ENCODE measurements around the gene ATP5IF1. TPM values are rescaled to one million over a fixed set of nuclear protein-coding genes. Genes with fewer than 3 reads are reported as not detected.

ATP5IF1 gene
- total RNA-seq, 2 donors from 2014 or later: 326 to 331 TPM

DNA sequence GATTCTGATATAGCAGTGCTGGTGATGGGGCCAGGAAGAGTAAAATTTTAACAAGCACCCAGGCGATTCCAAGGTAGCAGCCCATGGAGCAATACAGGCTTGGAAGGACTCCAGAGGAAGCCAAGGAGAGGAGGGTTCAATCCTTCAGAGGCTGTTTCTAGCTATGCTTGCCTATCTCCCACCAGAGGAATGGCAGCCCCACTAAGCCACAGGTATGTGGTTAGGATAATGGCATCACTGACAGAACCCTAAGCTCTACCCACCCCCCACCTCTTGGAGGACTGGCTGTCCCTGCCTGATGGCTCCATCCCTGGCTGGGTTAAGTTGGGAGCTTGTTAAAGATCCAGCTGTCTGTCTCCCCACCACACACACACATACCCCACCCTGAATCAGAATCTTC lies 40.1 kb upstream of the ATP5IF1 start:
- Histone ChIP-seq H3K9ac (ENCODE audit: low read depth in 2 of 2, low read length in 2 of 2) (no peak overlapping the region), H3K4me1 (no peaks in the 10 kb centered on the region)
- DNase-seq: no peak

DNA sequence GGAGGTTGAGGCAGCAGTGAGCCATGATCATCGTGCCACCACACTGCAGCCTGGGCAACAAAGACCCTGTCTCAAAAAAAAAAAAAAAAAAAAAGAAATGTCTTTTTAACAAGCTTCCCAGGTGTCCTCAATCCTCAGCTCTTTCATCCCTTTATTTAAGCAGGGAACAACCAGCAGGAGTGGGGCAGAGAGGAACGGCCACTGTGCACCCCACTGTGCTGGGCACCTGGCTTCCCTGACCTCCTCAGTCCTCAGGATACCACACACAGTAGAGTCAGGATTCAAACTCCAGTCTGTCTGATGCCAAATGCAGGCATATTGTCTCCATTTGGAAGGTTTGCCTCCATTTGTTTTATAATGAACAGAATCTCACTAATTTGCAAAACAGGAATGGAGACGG lies 39.6 kb upstream of the ATP5IF1 start:
- H3K9ac ChIP-seq (ENCODE audit: low read depth in 2 of 2, low read length in 2 of 2): no peak overlapping the region
- TF ChIP-seq CTCF (IDR thresholded peaks at IDR 0.05): no peak
- H3K9me3 ChIP-seq: no peaks in the 10 kb centered on the region
- intact Hi-C loops (cut with DNase I): no loop called here
- no peak for DNase-seq
- no peaks in the 10 kb centered on the region for H3K27me3 ChIP-seq
- H3K4me3 ChIP-seq: no peak overlapping the region
- peaks cover 8% of the 10 kb centered on the region for H3K36me3 ChIP-seq
- H3K4me1 ChIP-seq: no peaks in the 10 kb centered on the region
- H3K27ac ChIP-seq: no peak overlapping the region

More for the DNA sequence above, 40.1 kb upstream of the ATP5IF1 start:
- TF ChIP-seq CTCF (IDR thresholded peaks at IDR 0.05): no peak
- Histone ChIP-seq H3K36me3 (peaks cover 3% of the 10 kb centered on the region), H3K27me3 (no peaks in the 10 kb centered on the region), H3K27ac (no peak overlapping the region), H3K4me3 (no peak overlapping the region), H3K9me3 (no peaks in the 10 kb centered on the region)
- intact Hi-C loops (cut with DNase I): no loop called here

DNA sequence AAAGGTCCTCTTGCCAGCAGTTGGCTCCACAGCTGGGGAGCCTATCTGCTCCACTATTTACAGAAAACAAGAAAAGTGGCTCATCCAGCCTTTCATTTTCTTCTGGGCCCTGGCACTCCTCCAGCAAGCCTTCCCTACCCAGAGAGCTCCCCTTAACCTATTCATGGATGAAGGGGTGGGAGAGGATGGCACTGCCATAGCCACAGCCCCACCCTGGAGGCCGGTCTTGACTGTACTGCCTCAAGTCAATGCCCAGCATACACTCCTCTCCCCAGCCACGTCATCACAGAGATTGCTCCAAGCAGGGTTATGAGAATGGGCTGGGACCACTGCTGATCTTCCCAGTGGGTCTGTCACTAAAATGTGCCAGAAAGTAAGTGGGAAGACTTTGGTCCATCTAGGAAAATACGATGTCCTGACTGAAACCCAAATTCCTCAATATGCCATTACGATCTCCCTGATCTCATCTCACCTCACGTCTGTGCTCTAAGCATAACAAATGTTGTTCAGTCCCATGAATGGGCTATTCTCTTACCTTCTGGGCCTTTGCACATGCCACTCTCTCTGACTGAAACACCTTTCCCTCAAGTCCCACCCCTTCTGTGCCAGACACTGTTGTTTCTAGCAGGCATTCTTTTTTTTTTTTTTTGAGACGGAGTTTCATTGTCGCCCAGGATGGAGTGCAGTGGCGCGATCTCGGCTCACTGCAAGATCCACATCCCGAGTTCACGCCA lies 38.1 kb upstream of the ATP5IF1 start:
- no peak for DNase-seq
- Histone ChIP-seq H3K27me3 (no peaks in the 10 kb centered on the region), H3K4me1 (no peaks in the 10 kb centered on the region), H3K9me3 (no peaks in the 10 kb centered on the region), H3K36me3 (peaks cover 10% of the 10 kb centered on the region), H3K27ac (no peak overlapping the region), H3K9ac (ENCODE audit: low read depth in 2 of 2, low read length in 2 of 2) (no peak overlapping the region), H3K4me3 (no peak overlapping the region)
- no peak for TF ChIP-seq CTCF (IDR thresholded peaks at IDR 0.05)
- intact Hi-C loops (cut with DNase I): no loop called here

DNA sequence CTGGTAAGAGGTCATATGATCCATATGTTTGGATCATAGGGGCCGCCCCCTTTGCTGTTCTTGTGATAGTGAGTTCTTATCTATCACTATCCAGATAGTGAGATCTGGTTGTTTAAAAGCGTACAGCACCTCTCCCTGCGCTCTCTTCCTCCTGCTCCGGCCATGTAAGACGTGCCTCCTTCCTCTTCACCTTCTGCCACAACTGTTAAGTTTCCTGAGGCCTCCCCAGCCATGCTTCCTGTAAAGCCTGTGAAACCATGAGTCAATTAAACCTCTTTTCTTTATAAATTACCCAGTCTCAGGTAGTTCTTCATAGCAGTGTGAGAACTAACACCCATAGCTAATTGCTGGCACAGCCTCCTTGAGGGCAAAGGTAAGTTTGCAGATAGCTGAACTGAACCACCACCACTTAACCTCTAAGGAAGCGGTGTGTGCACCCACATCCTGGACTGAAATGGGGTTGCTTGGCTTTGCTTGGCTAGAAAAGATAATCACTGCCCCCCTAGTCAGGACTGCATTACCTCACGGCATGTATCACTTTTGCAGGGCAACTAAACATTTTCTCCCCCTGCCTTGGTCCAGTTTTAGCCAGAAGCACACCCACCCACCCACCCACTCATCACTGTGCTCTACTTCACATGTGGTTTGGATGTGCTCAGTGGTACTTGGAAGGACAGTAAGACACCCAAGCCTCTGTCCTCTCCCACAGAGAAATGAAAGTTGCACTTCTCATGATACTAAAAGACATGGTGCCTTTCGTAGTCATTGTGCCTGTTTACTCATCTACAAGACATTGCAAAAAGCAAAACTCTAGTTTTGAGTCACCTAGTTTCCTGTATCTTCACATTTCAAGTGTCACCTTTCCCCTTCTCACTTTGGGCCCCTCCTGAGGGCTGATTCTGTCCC lies 36.3 kb upstream of the ATP5IF1 start:
- H3K27me3 ChIP-seq: no peaks in the 10 kb centered on the region
- intact Hi-C loops (cut with DNase I): no loop called here
- peak; percentile 36 for DNase-seq
- H3K4me3 ChIP-seq: no peak overlapping the region
- no peaks in the 10 kb centered on the region for H3K4me1 ChIP-seq
- H3K9me3 ChIP-seq: no peaks in the 10 kb centered on the region
- TF ChIP-seq CTCF (IDR thresholded peaks at IDR 0.05): no peak
- H3K36me3 ChIP-seq: peaks cover 15% of the 10 kb centered on the region
- peak overlapping the region in 1 of 2 donors; percentile 40 for H3K9ac ChIP-seq (ENCODE audit: low read depth in 2 of 2, low read length in 2 of 2)
- H3K27ac ChIP-seq: peak overlapping the region; percentile 40

DNA sequence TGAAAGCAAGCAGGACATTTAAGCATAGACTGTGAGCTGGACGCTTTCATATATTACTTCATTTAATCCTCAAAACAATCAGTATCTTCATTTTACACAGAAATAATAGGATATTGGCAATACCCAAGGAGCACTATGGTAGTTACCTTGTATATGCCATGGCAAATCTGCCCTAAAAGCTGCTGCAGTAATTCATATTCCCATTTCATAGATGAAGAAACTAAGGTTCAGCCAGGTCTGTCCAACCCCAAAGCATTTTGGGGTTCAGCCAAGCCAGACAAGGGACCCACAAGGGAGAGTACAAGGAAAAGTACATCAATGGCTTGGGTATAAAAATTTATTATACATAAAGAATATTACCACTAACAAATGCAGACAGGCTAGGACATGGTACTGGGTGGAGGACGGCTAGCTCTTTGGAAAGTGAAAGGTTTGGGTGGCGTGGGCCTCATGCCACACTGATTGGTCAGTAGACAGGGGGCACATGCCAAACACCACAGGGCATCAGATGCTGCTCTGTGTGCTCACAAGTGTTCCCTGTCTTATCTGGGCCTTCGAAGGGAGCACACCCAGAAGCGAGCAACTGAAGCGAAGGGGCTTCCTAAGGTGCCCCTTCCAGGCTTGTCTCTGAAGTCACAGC lies 35.6 kb upstream of the ATP5IF1 start:
- TF ChIP-seq CTCF (IDR thresholded peaks at IDR 0.05): no peak
- no peak overlapping the region for H3K27ac ChIP-seq
- H3K9me3 ChIP-seq: no peaks in the 10 kb centered on the region
- H3K36me3 ChIP-seq: peaks cover 15% of the 10 kb centered on the region
- intact Hi-C loops (cut with DNase I): no loop called here
- H3K4me1 ChIP-seq: no peaks in the 10 kb centered on the region
- H3K9ac ChIP-seq (ENCODE audit: low read depth in 2 of 2, low read length in 2 of 2): no peak overlapping the region
- no peak overlapping the region for H3K4me3 ChIP-seq
- H3K27me3 ChIP-seq: no peaks in the 10 kb centered on the region
- DNase-seq: no peak
